ENCODE results near the gene CPLX3.
"Not testable (repeated sequence)": the region's sequence is repeated elsewhere in the genome, so short reads cannot be mapped to it uniquely, and the experiment has no call there.

CPLX3 gene, protein sequence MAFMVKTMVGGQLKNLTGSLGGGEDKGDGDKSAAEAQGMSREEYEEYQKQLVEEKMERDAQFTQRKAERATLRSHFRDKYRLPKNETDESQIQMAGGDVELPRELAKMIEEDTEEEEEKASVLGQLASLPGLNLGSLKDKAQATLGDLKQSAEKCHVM

DNA sequence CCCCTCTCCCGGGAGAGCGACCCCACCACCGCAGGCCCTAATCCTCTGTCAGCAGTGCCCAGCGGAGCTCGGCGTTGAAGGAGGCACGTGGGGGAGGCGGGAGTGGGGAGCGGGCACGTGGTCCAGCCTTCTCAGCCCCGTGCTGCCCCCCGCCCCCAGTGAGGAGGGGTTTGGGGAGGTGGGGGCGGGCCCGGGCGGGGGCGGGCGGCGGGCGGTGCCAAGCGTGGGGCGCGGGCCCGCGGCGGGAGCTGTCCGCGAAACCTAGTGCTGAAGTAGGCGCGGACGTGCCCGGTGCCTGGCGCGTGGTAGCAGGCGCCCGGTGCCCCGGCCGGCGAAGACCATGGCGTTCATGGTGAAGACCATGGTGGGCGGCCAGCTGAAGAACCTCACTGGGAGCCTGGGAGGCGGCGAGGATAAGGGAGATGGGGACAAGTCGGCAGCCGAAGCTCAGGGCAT lies at the start of gene CPLX3:
CPLX3 (plus strand) TSS at position 264 of the 456 bp plus-strand sequence; CDS start at position 341, 77 bp downstream.
- DNase-seq (ENCODE audit: low read depth), result no peak

DNA sequence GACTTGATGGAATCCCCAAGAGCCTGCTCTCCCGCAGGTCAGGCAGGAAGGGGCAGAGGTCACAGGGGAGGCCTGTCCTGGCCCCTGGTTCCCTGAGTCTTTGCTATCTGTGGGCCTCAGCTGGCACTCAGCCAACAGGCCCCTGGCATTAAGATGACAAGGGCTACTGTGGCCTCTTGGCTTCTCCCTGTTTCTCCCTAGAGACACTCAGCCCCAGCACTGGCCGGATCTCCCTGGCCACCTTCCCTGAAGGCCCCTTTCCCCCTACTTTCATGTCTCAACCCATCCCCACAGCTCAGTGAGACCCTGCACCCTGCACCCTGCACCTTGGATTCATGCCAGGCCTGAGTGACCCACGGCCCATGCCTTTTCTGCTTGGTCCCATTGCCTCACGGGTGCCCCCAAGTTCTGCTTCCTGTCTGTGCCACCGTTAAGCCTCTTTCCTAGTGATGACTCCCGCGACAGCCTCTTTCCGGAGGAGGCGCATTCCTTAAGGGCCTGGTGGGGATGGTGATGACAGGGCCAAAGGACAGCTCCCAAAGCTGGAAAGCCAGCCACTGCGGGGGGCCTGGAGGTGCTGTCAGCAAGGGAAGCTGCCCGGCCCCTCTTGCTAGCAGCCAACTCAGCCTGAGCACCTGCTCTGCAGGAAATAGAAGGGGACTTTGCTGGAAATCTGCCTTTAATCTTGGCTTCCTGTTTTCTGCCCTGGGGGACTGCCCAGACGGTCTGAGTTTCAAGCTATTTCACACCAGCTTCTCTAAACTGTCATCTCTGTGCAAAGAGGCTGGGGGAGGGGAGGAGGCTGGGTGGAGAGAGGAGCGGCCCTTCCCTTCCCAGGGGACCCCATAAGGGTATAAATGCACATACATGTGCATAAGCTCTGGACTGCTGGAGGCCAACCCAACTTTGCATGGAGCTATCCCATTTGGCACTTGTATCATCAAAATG lies 49.3 kb upstream of the CPLX3 start:
- peak; percentile 47 for DNase-seq (ENCODE audit: low read depth)

DNA sequence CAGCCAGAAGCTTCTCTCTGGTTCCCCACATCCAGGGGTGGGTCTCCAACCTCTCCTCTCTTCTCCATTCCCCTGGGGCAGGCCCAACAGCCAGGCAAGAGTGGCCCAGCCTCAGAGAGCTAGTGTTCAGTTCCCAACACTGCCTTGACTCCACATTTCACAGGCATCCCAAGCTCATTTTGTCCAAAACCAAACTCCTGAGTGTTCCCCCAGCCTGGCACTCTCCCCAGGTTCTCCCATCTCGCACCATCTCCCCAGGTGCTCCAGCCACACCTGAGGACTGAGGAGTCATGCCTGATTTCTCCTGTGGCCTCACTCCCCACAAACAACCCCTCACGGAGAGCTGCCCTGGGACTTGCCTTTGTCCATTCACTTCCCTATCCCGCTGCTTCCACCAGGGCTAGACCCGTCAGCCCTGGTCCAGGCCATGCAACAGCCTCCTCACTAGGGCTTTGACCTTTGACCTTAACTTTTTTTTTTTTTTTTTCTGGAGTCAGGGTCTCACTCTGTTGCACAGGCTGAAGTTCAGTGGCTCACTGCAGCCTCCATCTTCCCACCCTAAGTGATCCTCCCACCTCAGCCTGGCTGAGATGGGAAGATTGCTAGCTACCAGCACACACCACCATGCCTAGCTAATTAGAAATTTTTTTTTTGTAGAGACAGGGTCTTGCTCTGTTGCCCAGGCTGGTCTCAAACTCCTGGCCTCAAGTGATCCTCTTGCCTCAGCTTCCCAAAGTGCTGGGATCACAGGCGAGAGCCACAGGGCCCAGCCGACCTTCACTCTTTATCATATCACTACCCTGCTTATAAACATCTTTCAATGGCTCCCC lies 48.4 kb upstream of the CPLX3 start:
- no peak for DNase-seq (ENCODE audit: low read depth)

DNA sequence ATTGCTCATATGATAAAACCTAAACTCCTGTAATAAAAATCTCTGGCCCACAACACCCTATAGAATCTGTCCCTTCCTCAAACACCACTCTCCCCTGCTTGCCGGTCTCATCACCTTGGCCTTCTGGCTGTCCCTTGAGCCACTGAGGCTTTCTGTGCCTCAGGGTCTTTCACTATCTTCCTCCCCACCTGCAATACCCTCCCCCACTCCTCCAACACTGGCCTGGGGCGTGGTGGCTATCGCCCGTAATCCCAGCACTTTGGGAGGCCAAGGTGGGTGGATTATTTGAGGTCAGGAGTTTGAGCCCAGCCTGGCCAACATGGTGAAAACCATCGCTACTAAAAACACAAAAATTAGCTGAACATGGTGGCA lies 47.8 kb upstream of the CPLX3 start:
- no peak for DNase-seq (ENCODE audit: low read depth)

DNA sequence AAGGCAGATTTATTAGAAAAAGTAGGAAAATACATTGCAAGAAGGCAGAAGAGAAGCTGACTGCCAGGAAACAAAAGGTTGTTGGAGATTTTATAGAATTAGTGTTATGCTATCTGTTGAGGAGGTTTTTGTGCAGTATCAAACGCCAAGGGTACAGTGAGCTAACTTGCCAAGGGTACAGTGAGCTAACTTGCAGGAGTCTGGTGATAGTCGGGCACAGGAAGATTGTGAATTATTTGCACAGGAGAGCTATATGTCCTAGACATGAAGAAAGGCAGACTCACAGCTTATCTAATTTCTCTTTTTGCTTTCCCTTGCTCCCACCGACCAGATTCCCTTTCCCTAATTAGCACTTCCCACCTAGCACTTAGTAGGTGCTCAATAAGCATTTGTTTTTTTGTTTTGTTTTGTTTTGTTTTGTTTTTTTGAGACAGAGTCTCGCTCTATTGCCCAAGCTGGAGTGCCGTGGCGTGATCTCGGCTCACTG lies 47.2 kb upstream of the CPLX3 start:
- no peak for DNase-seq (ENCODE audit: low read depth)

DNA sequence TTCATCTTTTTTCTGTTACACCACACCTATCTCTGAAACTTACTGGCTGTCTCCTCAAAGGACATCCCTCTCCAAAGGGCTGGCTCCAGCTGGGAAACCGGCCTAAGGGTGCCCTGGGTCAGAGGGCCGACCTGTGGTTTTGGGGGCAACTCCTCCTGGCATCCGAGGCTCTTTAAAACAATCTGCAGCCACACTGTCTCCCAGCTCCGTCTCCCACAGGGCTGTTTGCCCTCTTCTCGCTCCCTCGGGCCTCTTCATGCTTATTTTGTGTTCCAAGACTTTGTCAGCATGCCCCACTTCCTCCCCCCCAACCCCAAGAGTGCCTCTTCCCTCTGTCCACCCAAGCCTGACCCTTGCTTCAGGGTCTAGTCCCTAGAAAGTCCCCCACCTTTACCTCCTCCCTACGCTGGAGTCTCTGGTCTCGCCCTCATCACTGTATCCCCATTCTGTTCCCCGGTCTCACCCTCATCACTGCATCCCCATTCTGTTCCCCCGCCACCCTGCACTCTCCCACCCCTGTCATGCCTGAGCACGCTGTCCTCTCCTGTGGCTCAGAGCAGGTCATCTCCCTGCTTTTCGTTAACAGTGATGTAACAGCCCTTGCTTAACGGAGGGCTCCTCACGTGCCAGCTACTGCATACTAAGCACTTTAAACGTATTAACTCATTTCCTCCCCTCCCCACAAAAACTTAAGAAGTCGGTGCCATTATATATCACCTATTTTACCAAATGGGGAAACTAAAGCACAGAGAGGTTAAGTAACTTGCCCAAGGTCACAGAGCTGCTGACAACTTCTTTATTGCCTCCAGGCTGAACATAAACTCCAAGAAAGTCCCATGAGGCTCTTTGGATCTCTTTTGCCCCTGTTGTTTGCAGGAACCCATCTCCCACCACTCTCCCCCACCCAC lies 45.6 kb upstream of the CPLX3 start:
- no peak for DNase-seq (ENCODE audit: low read depth)

DNA sequence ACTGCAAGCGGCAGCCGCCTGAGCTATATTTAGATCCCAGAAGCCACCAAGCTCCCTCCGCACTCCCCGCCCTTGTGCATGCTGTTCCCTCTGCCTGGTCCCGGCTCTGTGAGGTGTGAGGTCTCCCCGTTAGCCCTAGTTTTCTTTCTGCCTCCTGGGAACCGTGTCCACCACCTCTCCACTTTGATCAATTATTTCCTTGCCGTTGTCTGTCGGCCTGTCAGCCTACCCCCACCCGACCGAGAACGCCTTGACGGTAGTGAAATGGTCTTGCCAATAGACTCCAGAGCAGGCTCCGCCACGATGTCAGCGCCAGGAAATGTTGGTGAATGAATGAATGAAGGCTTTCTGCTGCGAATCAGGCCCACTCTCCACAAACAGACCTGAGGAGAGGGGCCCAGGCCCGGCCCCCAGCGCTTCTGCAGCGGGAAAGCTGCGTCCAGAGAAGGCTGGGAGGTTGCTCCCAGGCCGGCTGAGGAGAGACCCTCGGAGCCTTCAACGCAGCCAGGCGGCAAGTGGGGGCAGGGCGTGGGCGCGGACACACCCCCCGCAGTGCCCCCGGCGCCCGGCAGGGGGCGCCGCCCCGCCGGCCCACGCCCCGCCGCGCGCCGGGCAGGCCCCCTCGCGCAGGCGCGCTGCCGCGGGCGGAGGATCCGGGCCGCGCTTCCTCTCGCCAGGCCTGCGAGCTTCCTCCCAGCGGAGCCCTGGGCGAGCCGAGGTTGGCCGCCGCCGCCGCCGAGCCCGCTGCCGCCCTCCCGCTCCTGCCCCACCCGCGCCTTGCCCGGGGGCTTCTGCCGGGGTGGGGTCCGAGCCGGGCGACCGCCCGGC lies 44.8 kb upstream of the CPLX3 start, which contains the start of gene CSK:
CSK (plus strand) TSS at position 650 of the 828 bp plus-strand sequence. CDS start 16,218 bp downstream, outside the sequence.
- DNase-seq (ENCODE audit: low read depth), result peak; percentile 69

DNA sequence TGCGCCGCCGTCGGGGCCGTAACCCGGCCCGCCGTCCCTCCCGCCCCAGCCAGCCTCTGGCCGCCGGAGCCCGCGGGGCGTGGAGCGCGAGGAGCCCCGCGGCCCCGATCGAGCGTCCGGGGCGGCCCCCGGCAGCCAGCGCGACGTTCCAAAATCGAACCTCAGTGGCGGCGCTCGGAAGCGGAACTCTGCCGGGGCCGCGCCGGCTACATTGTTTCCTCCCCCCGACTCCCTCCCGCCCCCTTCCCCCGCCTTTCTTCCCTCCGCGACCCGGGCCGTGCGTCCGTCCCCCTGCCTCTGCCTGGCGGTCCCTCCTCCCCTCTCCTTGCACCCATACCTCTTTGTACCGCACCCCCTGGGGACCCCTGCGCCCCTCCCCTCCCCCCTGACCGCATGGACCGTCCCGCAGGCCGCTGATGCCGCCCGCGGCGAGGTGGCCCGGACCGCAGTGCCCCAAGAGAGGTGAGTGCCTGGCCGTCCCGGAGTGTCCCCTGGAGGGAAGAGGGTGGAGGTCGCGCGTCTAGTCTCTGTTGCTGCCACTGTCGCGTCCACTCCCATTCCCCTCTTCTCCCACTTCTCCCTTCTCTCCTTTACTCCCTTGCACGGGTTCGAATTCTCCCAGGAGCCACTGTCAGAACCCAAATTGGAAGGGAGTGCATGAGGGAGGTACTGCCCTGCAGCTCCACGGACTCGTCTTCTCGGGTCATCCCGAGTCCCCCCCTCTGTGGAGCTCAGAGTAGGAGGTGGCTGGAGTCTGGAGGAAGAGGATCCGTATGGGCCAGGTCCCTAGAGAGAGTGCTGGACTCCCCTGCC lies 44.0 kb upstream of the CPLX3 start:
- peak; percentile 43 for DNase-seq (ENCODE audit: low read depth)

DNA sequence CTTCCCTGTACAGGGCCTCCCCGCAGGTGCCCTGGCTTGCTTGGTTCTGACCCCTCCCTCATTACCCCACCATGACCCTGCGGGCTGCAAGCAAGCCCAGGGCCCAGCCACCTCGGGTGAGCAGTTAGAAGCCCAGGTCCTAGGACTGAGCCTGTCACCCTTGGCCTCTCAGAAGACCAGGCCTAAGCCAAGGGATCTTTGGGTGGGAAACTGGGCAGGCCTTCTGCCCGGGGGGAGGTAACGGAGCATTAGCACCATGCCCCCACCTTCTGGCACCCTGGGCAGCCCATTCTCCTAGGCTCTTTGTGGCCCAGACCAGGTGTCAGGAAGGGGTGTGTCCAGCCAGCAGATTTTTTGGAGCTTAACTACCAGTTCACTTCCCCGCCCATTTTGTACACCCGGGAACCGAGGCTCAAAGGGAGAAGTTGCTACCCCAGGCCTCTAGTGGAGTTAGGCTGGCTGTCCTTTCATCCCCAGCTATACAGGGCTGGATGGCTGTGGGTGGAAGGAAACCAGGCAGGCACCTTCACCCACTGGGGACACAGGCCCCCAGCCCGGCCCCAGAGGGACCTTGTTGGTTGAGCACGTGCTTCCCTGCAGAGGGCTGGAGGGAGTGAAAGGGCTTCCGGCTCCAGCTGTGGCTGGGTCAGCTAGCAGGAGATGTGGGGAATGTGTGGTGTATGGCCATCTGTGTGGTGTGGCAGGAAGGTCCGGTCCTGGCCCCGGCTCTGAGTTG lies 43.2 kb upstream of the CPLX3 start:
- DNase-seq (ENCODE audit: low read depth), result no peak

DNA sequence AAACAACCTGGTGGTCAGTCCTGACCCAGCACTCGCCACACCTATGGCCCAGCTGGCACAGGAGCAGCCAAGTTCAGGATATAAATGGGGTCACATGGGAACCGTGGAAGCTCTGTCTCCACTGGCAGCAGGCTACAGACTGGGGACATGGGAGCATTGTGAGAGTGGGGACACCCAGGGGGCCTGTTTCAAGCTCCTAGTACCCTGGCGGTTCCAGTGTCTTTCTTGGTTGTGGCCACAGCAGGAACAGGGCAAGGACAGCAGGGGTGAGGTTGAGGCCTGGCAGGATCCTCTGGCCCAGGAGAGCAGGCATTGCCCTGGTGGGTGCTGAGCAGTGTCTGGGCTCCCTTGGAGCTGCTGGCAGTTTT lies 42.6 kb upstream of the CPLX3 start:
- no peak for DNase-seq (ENCODE audit: low read depth)

DNA sequence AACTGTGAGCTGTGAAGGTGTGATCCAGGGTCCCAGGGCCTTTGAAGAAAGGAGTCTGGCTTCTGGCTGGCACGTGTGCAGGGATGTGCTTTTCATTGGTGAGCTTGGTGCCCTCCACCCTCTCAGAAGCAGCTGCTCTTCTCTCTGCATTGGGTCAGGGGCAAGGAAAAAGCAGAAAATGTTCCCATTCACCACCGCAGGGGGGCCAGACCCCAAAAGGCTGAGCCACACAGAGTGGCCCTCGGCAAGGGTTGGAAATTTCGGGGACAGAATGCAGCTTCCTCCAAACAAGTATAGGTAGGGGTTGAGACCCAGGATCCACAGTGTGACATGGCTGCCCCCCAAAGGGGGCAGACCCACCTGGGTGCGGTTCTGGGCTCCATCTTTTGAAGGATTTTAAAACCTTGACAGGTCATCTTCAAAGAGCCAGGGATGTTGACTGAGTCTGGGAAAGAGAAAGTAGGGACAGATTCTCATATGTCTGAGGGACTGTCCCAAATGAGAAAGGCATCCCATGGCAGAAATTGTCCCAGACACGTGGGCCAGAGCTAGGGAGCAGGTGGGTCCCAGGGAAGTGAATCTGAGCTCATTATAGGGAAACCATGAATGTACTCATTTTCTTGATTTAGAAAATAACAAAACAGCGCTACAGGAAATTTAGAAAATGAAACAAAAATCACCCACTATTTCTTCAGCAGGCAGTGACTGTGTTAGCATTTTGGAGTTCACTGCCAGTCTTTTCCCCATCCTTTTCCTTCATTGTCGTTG lies 41.8 kb upstream of the CPLX3 start:
- DNase-seq (ENCODE audit: low read depth), result no peak

DNA sequence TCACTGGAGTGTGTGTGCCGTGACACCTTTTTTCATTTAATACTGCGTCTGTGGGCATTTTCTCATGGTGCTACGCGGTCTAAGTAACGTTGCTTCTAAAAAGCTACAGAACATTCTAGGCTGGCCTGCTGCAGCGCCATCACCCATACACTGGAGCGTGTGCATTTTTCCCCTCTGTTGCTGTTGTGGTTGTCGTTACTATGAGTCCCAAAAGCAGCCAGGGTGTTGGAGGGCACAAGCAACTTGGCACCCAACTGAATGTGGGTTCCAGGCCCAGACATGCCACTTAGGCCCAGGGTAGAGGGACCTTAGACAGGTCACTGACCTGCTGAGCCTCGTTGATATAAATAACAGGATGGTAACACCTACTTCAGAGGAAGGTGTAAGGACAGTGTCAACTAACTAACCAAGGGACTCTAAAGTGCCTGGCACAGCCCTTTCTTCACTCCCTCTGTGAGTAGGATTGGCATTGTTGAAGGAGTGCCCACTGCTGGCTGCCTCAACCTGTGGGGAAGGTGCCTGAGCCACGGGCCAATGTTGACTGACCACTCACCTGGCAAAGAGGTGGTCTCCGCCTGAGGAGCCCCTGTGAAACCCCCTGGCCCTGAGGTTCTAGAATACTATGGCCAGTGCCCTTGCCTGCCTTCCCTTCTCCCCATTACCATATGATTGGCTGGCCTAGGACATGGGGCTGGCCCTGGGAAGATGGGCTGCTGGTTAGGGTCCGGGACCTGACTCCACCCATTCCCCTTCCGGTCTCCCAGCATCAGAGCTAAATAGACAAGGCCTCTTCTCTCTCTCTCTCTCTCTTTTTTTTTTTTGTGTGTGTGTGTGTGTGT lies 41.0 kb upstream of the CPLX3 start:
- no peak for DNase-seq (ENCODE audit: low read depth)

DNA sequence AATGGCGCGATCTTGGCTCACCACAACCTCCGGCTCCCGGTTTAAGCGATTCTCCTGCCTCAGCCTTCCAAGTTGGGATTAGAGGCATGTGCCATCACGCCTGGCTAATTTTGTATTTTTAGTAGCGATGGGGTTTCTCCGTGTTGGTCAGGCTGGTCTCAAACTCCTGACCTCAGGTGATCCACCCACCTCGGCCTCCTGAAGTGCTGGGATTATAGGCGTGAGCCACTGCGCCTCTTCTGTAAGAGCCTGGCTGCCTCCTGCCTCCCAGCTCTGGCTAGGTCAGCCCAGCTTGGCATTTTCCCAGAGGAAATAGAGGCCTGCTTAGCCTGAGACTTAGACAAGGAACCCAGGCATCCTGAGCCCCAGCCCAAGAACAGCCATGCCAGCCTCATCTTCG lies 40.3 kb upstream of the CPLX3 start:
- not testable (repeated sequence) for DNase-seq (ENCODE audit: low read depth)

DNA sequence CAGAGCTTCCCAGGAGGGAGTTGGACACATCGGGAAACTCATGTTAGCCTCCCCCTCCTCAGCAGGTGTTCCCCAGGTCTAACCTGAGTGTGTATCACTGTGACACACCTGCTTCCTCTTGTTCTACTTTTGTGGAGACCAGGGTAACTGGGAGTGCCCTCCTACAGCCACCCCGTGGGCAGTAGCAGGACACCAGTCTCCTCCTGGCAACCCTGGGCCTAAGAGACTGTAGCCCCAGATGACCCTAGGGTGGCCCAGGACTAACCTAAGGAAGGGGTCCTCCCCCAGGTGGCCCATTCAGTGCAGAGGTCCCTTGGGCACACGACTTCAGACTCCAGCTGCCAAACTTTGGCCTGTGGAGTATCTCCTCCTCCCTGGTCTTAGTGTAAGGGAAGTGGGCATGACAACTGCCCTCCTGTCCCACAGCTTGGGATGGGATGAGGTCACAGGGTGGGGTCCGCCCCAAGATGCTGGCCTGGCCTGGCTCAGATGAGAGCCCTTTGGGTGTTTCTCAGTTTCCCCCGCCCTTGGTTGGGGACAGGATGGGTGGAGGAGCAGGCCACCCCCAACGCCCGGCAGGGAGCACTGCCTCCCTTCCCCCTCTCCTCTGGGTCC lies 39.8 kb upstream of the CPLX3 start:
- DNase-seq (ENCODE audit: low read depth), result no peak

DNA sequence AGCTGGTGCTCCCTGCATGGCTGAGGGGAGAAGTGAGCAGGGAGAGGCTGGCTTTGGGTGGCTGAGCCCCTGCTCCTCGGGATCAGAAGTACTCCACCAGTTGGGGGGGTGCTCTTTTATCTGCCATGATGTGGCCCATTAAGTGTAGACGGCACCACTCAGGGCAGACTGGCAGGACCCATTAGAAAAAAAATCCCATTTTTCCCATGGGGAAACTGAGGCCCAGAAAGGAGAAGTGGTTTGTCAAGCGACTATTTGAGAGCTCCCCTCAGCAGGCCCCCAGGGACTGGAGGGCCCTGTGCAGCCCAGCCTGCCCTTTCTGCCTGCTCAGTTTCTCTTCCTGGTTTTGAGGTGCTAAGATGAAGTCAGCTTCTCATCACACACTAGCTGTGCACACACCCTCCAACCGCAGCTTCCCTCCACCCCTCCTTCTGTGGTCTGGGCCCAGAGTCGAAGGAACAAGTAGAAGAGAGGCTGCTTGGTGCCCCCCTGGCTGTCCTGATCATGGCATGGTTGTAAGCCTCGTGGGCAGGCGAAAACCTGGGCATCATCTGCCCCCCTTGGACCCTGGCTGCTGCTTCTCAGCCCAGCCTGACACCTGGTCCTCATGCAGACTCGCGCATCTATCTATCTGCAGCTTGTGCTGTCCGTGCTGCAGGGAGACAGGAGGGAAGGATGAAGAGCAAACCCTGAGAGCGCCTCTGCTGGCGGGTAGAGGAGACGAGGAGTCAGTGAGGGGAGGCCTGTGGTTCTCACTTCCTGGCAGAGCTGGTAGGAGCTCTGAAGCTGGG lies 39.0 kb upstream of the CPLX3 start:
- peak; percentile 88 for DNase-seq (ENCODE audit: low read depth)

All from activated gamma-delta T cell treated with anti-CD3 and anti-CD28 coated beads, Interleukin-2, amount 50 U/mL, for 16 hours (primary cell).